Measurements from ENCODE around the gene COL26A1.
"Not testable (repeated sequence)": the region's sequence is repeated elsewhere in the genome, so short reads cannot be mapped to it uniquely, and the experiment has no call there.

COL26A1 gene

DNA sequence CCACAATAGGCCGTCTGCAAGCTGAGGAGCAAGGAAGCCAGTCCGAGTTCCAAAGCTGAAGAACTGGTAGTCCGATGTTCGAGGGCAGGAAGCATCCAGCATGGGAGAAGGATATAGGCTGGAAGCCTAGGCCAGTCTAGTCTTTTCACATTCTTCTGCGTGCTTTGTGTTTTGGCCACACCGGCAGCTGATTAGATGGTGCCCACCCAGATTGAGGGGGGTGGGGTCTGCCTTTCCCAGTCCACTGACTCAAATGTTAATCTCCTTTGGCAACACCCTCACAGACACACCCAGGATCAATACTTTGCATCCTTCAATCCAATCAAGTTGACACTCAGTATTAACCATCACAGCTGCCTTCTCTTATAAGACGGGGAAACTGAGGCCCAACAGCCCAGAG, 142.8 kb downstream of the COL26A1 start:
- not testable (repeated sequence) for DNase-seq

DNA sequence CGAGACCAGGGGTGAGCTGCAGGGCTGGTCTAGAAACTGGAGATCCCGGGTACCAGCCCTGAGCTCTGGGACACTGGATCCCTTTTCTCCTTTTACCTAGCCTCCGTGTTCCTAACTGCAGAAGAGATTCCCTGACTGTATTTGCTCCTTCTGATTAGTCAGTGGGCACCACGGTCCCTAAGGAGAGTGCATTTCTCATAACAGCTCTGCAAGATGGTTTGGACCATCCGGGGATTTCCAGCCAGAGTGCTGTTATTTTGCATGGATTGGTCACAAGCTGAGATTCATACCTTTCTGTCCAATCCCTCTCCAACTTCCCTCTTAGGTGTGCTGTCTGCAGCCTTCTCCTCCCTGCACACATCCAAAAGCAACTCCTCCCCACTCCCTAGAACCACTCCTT, 143.9 kb downstream of the COL26A1 start:
- no peak for DNase-seq

DNA sequence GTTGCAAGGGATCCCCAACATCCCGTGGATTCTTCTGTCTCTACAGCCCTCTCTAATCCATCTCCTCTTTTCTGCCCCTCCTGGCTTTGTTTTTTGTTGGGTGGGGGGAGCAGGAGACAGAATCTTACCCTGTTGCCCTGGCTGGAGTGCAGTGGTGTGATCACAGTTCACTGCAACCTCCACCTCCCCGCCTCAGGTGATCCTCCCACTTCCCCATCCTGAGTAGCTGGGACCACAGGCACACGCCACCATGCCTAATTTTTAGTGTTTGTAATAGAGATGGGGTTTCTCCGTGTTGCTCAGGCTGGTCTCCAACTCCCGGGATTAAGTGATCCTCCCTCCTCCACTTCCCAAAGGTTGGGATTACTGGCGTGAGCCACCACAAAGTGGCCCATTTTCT, 144.7 kb downstream of the COL26A1 start:
- DNase-seq: no peak

DNA sequence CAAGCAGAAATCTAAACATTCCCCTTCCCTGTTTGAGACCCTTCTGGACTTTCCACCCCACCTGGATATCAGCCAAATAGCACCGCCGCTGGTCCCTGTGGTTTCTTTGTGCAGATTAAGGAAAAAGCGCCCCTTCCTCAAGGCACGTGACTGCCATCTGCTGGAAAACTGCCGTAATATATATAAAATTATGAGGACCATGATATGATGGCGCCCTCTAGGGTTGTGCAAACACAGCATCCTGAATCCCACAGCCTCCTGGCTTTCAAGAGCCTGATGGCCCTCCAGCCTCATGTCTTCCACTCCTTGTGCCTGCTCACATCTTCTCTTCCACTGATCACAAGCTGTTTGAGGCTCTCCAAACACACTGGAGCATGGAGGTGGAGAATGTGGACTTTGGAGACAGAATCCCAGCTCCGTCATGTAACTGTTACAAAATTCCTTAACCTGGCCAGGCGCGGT, 145.1 kb downstream of the COL26A1 start:
- DNase-seq: peak; percentile 67 to 85

DNA sequence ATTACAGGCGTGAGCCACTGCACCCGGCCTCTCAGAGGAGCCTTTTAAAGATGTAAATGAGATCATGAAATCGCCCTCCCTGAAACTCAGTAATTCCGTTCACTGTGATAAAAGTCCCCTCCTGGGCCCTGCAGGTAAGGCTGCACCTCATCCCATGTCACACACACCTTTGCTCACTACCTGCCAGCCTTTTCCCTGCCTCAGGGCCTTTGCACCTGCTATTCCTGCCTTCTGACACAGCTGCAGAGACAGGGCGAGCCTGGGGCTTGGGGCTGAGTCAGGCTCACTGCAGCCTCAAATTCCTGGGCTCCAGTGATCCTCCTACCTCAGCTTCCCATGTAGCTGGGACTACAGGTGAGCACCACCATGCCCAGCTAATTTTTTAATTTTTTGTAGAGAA, 147.6 kb downstream of the COL26A1 start:
- DNase-seq: no peak

DNA sequence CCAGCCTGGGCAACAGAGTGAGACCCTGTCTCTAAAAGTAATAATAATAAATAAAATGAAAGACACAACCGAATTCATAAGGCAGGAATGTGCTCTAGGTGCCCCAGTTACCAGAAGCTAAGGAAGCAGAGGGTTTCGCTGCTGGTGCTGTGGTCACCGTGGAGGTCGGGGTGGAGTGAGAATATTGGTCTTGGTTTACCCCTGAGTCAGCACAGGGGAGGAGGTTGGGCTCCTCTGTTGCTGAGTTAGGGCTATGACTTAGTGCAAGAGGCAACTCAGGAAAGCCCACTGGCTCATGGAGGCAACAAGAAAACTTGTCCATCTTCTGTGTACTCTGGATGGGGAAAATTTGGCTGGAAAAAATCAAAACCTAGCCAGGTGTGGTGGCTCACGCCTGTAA, 149.3 kb downstream of the COL26A1 start:
- no peak for DNase-seq

DNA sequence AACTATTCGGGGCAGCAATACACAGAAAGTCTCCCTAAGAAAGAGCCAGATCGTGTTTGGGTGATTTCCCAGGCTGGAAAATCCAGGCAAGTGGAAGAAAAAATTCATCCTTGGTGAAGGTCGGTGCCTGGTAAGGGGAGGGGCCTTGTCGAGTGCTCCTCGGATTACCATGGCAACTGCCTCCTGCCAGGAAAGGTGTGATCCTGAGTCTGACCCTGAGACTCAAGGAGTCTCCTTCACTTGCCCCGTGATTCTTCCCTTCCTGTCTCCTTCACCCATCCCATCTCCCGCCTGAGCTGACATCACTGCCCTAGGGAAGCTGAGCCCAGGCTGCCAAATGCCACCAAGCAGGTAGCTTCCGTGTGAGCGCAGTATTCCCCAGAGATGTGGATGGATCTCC, 154.2 kb downstream of the COL26A1 start:
- no peak for DNase-seq

DNA sequence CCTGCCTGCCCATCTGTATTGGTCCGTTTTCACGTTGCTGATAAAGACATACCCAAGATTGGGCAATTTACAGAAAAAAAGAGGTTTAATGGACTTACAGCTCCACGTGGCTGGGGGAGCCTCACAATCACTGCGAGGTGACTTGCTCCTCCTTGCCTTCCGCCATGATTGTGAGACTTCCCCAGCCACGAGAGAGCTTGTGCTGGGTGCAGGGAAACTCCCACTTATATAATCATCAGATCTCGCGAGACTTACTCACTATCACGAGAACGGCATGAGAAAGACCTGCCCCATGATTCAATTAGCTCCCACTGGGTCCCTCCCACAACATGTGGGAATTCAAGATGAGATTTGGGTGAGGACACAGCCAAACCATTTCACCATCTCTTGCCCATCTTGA, 154.6 kb downstream of the COL26A1 start:
- no peak for DNase-seq

DNA sequence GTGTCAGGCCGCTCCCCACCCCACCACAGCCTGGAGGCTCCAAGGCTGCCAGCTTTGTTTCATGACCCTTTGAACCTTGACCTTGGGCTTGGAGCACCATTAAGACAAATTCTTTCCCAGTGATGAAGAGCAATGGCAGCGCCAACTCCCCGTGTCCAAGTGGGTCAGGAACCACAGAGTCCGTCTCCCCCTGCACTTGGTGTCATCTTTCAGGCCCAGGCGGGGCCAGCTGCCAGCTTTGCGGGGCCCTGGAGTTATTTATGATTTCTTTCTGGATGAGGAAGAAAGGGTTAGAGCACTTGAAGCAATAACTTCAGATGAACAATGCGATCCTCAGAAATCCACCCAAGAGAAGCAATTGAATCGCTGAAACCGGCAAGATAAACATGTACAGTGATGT, 155.7 kb downstream of the COL26A1 start:
- peak; percentile 15 to 32 for DNase-seq

DNA sequence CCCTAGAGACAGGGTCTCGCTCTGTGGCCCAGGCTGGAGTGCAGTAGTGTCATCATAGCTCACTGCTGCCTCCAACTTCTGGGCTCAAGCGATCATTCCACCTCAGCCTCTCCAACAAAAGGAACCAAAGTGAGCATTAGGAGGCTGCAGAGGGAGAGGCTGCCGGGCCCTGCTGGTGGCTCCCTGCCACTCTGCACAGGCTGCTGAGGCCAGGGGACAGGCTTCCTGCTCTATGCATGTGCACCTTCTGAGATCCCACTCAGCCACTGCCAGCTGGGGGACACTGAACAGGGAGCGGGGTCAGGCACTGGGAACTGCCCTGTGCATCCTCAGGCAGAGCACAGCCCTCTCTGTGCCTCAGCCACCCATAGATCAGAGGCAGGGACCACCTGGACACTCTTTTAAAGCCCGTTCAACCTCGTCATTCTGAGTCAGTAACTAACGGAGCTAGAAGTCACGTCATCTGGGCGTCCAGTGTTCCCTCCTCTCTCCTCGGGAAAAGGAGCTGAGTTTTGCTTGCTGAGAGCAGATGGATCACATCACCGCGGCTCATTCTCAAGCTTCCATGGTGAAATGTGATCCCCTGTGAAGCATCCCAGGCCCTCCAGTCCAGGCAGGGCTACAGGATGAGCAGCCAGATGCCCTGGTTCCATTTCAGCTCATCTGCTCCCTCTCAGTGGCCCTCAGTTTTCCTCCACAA, 156.8 kb downstream of the COL26A1 start:
- DNase-seq: peak; percentile 58 to 85

DNA sequence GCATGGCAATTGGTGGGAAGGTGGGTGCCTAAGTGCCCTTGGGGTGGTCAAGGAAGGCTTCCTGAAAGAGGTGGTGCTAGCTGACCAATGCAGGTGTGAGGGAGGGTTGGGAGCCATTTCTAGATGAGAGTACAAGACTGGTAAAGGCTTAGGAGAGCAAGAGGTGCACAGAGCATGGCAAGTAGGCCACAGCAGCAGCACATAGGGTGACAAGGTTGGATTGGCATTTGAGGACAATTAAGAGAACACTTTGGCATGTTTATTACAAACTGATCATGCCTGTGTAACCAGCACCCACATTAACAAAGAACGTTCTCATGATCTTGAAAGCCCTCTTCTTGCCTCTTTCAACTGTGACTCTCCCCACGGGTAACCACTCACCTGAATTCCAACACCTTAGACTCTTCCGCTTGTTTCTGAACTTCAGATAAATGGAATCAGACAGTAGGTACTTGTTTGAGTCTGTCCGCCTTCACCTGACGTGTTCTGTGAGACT, 158.8 kb downstream of the COL26A1 start:
- DNase-seq: no peak

DNA sequence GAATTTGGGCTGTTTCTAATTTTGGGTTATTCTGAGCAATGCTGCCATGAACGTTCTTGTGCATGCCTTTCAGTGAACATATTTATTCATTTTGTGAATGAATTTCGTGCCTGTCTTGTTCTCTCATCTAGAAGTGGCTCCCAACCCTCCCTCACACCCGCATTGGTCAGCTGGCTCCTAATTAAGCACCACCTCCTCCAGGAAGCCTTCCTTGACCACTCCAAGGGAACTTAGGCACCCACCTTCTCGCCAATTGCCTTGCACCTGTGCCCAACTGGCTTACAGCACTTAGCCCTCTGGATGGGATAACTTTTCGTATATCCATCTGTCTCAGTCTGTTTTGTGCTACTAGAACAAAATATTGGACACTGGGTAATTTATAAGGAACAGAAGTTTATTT, 159.3 kb downstream of the COL26A1 start:
- DNase-seq: no peak

DNA sequence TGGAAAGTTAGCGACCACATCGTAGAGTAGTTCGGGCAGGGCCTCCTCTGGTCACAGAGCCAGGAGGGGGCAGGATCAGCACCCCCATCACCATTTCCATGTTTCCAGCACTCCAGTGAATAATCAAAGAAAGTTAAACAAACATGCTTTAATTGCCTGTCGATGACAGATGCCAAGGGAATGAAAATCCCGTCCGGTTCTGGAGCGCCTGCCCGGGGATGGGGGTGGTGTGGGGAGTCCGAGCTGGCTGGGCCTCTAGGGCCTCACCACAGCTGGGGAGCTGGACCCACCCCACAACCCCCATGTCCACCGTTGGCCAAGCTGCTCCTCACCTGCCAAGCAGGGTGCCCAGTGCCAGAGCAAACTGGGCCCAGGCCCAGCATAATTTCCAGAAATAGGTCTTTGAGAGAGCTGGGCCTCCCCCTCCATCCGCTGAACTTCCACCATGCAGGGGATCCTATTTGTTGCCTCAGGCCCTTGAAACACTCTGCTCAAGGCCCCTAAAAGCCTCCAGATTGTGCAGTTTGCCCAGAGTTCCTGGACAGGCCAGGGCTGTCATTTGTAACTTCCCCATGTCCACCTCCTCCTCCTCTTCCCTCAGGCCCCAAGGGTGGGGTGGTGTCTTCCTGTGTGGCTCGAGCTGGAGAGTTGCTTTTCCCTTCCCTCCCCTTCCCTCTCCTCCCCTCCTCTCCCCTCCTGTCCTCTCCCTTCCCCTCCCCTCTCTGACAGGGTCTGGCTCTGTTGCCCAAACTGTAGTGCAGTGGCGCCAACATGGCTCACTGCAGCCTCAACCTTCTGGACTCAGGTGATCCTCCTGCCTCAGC, 165.4 kb downstream of the COL26A1 start:
- DNase-seq: no peak

DNA sequence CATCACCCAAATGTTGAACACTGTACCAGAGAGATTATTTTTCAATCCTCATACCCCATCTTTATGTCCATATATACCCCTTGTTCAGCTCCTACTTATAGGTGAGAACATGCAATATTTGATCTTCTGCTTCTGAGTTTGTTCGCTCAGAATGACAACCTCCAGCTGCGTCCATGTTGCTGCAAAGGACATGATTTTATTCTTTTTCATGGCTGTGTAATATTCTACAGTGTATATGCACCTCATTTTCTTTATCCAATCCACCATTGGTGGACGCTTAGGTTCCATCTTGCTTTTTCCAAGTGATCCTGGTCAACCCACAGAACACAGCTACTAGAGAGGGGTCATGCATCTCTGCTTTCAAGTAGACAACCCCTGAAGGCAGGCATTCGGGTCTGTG, 166.9 kb downstream of the COL26A1 start:
- DNase-seq: no peak

DNA sequence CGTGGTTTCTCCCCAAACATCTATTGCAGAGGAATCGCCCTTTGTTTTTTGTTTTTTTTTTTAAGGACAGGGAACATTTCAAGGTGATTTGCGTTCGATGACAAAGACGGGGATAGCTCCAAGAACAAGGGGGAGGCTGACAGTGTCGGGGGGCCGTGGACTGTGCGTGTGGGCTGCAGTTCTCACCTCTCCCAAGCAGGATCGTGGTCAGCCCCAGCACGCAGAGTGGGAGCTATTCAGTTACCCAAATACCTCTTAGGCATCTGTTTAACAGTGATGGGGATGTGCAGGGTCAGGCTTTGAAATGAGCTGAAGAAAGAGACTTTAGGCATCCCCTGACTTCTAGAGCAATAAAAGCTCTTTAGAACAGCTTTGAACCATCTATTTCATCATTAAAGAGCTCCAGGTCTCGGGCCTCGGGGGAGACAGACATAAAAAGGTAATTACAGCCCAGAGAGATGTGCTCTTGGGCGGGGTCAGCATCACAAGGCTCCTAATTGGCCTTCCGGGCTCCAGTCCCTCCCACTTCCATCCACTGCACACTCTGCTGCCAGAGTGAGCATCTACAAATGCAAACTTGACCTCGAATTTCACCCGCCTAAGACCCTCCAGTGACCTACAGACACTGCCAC, 169.2 kb downstream of the COL26A1 start:
- peak in 1 of 2 experiments; percentile 8 for DNase-seq

DNA sequence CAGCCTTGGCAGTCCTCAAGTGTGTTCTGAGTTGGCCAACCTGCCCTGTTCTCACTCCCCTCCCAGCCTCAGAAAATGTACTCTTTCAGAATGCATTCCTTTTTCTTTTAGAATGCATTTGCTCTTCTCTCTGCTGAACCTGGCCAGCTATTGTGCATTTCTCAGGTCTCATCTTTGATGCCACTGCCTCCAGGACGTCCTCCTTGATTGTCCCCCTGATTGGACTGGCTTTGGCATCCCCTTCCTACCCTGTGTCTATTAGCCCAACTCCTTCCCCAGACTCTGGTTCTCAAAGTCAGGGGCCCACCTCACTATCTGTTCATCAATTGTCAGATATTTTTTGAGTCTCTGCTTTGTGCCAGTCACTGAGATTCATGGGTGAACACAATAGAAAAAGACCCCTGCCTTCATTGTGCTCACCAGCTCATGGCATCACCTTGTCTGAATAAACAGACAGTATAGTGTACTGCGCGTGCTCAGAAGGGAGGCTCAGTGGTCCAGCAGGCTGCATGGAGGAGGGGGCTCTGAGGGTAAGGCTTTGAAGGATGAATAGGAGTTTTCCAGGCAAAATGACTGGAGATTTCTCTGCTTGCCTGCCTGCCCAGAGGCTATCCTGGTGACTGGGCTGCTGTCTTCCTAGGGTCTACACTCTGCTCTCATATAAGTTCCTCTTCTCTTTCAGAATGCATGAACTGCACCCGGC, 169.9 kb downstream of the COL26A1 start:
- DNase-seq: no peak

DNA sequence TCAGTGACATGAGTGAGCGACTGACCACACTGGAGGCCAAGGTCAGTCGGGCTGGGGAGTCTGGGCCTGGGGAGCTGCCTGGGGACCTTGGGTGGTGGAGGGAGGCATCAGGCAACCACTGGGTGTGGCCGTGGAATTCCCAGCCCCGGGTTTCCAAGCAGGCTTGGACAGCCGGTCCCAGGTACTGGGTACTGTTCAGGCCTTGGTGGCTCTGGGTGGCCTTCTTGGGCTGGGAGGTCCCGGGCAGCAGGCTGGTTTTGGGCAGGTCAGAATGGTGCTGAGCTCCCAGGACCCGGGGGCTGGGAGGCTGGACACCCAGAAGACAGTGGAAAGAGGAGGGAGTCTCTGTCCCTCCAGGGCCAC, 170.4 kb downstream of the COL26A1 start:
- DNase-seq: no peak

DNA sequence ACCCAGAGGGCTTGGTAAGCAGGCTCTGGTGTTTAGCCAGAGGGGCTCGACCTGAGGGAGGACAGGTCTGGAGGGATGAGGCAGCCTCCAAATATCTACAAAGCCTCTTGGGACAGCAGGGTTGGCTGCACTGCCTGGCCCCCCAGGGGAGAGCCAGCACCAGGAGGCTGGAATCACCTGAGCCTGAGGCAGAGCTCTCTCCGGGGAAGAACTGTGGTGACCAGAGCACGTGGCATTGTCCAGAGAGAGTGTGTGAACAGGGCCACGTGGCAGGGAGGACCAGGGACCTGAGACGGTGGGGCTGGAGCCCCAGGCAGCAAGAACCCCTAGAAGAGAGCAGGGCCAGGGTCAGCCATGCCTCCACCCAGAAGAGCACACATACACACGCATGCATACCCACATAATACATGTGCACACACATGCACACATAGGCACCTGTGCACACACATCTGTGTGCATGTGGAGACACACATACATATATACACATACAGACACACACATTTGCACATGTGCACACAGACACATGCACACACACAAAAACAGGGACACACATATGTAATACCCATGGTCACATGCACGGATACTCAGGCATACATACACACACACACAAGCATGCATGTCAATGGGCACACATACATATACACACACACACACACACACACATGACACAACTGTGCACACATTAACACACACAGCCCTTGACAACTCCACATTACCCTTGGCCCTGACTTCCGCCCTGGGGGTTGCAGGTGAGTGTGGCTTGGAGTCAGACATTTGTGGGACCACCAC, 171.5 kb downstream of the COL26A1 start:
- no peak for DNase-seq

DNA sequence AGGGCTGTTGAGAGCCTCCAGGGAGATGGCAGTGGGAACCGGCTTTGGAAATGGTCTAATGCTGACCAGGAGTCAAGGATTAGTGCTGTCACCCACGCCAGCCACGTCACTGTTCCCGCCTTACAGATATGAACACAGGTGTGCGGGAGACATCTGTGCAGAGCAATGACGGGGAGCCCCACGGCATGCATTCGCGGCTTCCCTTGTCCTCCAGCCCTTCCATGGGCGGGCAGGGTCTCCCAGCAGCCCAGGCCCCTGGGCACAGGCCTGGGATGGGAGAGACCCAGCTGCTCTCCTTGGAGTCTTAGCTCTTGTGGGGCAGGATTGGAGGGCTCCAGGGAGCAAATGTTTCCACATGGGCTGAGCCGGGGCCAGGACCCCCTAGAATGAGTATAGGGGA, 172.2 kb downstream of the COL26A1 start:
- no peak for DNase-seq

DNA sequence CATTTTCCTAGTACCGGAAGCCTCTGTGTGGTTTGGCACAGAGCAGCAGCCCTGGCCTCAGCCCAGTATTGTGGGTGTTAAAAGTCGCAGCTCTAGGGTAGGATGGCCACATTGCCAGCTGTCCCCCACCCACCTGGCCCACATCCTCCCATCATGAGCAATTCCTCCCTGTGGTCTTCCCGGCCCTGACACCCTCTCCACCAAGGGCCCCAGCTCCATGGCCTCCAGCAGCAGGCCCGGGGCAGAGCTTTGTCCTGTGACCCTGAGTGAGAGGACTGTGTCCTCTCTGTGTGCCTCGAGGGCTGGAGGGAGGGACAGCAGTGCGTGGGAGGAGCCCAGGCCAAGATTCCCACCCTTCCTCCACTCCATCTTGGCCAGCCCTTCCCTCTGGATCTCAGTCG, 172.7 kb downstream of the COL26A1 start:
- no peak for DNase-seq

DNA sequence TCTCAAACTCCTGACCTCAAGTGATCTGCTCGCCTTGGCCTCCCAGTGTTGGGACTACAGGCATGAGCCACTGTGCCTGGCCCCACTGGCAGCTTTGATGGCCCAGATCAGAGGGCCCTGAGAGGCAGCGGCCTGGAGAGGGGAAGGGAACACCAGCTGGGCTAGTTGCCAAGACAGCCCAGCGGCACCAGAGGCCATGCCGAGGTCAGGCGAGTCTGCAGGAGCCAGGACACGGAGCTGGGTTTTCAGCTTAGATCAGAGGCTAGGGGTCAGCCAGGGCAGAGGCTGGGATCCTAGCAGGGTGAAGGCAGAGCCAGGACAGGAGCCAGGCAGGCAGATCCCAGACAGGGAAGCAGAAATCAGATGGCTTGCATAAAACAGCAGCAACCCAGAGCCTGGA, 173.6 kb downstream of the COL26A1 start:
- DNase-seq: no peak

DNA sequence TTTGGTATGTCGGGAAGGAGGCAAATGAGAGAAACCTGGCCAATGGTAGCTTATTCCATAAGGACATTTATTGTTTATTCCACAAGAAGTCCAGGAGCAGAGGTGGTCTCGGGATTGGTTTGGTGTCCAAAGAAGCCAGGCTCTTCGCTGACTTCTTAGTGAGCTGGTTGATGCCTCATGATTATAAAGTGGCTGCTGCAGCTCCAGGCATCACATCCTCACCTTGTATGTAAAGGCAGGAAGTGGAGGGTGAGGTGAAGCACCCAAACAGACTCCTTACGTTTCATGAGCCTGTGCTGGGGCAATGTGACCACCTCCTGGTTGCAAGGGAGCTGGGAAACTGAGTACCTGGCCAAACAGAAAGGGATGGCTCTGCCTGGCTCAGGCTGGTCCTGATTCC, 174.0 kb downstream of the COL26A1 start:
- DNase-seq: no peak

Measured in NCI-H524 (cell line).